G401.6 (cell line): ENCODE data around the gene PATZ1.
"Not testable (repeated sequence)": the region's sequence is repeated elsewhere in the genome, so short reads cannot be mapped to it uniquely, and the experiment has no call there.

Source experiments
- FAIRE-seq: peaks from 2 replicates; lab custom pipeline; 2012; peaks lifted over from hg19 to GRCh38; lab: Jason Lieb, UNC

PATZ1 gene

DNA sequence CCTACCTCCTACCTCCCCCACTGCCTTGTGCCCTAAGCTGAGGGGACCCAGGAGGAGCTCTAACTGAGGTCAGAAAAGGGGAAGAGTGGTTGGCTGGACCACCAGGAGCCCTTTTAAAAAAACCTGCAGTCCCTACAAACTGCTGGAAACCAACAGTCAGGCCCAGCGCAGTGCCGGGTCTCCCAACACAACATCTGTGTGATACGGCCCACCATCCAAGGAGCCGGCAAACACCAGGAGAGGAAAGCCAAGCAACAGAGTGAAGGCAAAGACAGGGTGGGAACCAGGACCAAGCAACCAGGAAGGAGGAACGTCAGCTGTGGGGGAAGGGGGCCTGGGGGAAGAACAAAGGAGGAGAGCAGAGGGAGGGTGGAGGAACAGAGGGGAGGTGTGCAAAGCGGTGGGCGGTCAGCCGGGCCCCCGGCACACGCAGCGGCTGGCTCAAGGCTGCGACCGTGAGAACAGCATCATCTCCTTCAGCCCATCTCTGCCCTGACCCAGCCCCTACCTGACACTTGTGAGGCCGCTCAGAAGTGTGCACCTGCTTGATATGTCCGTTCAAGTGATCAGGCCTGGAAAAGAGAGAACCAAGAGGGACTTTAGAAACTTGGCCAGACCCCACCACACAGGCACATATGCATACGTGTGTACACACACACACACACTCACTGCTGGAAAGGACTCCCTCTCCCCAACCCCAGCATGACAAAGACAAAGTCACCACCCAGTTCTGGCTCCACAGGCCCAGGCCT, 3.6 kb downstream of the PATZ1 start:
- no peak for FAIRE-seq

DNA sequence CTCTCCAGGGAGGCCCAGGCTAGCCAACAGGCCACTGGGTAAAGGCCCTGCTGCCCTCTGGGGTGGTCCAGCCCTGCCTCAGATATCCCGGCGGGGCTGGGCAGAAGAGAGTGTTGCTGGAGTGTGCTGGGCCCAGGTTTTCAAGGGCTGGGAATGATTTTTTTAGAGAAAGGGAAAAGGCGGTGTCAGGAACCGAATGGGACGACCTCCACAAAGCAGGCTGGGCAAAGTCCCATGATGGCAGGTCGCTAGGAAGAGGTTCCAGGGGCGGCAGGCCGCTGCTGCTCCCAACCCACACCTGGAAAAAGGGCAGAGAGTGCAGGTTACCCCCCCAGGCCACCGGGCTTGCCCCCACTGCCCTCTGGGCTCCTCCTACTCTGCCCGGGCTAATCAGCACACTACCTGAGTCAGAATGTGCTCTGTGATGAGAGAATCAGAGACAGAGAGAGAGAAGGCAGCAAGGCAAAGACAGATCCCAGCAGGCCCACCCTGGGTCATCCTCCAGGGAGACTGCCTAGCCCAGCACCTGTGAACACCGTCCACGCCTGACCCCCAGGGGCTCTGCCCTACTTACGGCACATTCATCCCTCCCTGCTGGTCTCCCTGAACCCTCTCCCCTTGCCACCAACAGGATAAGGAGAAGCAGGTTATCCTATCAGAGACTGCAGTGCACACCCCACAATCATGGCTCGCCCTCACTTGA, 4.6 kb downstream of the PATZ1 start:
- no peak for FAIRE-seq

DNA sequence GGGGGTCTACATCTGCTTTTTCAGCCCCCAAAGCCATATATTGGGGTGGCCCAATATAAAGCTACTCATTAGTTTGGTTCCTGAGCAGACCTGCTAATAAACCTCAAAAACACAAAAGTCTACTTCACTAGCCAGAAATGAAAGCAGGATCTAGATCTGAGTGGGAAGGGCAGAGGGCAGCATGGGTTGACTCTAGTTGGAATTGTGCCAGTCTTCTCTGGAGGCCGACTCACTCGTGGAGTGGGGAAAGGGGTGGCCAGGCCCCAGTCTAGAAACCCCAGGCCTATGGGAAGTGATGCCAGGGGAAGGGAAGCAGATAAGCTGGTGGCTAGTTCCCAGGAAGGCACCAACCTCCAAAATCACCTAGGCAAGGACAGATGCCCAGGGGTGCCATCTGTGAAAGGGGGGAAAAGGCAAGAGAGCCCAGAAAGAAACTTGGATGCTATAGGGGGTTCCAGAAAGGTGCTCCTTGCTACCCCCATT, 5.3 kb downstream of the PATZ1 start:
- no peak for FAIRE-seq

DNA sequence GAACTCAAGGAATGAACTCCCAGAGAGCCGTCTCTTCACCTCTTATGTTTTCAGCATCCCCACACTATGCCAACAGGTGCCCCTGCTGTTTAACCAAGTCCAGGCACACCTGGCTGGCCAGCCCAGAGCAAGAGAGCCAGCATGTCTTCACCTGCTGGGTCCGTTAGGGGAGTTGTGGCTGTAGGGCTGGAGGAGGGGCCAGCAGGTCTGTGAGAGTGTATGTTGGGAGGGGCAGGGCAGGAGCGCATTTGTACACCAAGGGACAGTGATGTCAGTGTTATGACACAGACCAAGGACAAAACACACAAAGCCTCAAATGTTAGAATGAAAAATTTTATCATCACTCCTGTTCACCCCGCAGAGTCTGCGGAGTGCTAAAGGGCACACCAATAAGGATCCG, 5.8 kb downstream of the PATZ1 start:
- no peak for FAIRE-seq

DNA sequence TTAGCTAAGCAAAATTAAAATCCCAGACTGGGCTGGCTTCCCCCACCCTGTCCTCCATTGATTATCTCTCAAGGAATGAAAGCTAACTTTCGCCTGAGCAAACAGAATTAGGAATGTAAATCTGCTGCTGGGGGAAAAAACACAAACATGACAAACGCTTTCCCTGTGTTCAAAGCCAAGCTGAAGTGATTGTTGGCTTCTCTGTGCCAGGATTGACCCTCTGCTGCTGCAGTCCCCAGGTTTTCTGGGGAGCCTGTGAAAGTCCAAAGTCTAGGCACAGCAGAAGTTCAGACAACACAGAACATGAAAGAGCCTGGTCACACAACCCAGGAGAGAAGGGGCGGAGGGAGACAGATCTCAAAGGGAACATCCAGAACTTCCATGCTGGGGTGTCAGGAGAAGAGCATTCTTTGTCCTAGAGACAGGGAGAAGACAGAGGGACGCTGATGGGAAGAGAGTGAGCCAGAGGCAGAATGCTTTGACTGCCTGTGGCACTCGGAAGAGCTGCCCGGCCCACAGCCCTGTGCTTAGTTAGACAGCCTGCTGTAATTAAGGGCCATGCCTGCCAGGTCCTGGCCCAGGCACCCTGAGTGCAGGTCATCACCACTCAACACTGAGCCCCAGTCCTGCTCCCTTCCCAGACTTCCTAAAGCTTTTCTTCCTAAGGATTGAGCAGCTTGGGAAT, 6.9 kb downstream of the PATZ1 start:
- no peak for FAIRE-seq

DNA sequence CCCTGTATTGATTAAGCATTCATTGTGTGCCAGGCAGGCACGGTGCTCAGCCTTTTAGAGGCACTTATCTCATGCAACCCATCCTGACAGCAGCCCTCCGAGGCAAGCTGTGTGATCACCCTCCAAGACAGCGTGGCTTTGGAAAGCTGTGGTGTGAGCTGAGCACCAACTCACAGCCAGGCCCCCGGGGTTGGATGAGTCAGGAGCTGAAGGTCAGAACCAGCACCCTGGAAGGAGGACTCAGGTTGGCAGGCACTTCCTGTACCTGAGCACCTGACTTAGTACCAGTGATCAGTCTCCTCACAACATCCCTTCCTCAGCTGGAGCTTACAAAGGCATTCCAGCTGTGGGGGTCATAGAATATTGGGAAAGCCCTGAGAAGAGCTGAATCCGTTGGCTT, 9.0 kb downstream of the PATZ1 start:
- FAIRE-seq = no peak

DNA sequence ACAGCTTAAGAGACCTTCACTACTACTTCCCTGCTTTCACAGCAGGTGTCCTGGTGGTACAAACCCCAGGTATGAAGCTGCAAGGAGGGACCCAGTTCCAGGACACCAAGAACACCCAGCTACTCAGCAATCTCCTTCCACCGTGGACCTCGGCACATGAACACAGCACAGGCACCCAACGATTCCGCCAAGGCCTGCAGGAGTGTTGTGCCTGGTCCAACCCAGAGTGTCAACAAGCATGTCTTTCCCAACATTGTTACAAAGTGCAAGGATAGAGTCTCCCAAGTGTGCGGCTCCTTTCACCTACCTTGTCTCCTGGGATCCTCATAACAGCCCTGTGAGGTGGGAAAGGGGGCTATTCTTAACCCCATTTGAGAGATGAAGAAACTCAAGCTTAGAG, 11.8 kb downstream of the PATZ1 start:
- FAIRE-seq = no peak

DNA sequence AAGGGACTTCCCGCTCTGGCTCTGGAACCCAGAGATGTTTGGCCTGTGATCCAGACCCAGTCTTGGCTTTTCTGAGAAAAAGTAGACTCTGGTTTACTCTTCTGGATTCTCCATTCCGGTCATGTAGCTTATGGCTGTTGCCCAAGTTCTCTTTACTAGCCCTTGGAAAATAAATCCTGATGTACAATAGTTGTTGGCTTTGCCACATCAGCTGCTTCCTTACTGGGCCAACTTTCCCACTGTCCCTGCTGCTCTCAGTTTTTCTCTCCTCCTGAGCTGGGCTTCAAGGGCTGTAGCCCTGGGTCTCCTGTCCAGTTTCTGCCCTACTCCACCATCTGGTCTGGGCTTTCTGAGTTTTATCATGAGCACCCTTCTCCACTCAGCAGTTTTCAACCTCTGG, 12.5 kb downstream of the PATZ1 start:
- FAIRE-seq = no peak

DNA sequence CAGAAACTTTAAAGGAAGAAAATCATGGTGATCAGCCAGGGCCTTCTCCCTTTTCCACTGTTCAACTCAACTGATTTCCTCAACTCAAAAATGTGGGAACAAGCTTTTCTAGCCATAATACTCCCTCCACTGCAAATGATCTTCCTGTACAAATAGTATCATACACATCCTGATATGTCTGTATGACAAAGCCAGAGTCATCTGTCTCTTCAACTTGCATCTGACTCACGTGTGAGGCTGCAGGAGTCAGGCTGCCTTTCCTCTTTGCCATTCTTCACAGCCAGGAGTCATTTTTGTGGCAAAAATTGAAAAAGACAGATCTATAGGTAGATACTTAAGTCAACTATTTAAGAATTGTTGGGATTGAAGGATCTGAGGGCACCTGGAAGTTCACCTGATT, 13.3 kb downstream of the PATZ1 start:
- no peak for FAIRE-seq

DNA sequence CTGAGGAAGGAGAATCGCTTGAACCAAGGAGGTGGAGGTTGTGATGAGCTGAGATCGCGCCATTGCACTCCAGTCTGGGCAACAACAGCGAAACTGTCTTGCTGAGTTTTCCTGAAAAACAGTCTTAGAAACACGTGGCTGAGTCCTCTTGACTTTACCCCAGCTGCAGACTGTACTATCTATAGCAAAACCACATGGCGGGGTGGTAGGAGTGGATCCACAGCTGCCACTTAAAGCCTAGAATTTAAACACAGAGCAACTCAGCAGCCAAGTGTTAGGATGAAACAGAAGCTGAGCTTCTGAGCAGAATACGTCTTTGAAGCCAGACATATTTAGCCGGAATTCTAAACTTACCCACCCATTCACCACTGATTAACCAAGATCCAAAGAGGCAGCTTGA, 14.1 kb downstream of the PATZ1 start:
- no peak for FAIRE-seq

DNA sequence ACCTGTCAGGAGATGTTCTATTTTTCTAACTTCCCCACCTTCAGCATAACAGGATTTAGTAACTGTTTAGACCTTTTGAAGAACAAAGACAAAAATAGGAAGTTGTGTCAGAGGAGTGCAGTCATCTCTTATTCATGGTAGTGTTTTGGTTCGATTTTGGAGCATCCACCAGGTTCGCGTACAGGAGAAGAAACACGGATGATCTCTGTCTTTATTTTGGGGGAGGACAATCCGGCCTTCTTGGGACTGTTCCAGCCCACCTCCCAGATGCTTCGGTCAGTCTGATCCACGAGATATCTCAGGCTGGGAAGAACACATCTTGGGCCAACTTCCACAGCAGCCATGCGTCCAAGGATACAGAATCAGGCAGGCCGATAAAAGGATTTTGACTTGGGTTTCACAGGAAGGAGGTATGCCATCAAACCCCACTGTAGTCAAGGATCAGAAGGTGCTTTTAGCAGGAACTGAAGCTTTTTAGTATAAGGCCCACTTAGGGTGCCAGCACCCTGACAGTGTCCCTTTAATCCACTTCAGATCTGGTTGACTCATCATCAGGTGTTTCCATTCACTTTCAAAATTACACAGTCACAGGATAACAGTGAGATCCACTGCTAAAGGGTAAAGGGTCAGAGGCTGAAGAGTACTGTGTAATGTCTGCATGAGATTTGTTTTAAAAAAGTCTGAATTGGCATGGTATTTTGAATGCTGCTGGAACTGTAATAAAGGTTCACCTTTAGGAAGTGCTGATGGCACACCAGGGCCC, 16.5 kb downstream of the PATZ1 start:
- FAIRE-seq = no peak

DNA sequence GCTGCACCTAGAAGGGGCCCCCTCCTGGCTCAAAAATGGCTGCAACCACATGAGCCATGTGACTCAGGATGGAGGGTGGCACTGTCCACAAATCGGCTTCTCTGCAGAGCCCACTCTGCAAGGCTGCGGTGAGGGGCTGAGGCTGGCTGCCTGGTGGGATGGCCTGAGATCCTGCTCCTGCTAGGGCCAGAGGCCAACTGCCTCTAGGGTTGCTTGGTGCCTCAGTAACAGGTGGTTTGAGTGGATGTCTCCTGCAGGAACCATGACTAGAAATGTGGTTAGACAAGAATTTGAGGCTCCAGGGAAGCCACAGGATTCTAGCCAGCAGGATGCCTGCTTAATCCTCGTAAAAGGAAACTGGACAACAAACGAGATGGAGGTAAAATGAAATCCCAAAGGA, 17.1 kb downstream of the PATZ1 start:
- no peak for FAIRE-seq

DNA sequence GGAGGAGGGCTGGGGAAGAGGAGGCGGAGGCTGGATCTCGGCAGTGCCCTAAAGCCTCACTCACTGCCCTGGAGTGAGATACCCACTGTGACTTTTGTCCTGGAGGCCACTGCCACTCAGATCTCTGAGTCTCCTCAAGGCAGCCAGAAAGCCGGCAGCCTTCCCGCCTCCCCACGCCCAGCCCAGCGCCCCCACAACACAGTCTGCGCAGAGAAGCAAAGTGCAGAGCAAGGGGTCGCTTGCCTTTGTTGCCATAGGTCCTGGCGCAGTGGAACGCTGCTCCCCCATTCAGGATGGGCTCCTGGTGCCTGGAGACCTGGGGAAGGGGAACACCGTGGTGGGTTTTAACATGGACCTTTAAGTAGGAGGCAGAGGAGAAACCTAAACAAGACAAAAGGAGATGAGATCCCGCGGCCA, 17.6 kb downstream of the PATZ1 start:
- no peak for FAIRE-seq

DNA sequence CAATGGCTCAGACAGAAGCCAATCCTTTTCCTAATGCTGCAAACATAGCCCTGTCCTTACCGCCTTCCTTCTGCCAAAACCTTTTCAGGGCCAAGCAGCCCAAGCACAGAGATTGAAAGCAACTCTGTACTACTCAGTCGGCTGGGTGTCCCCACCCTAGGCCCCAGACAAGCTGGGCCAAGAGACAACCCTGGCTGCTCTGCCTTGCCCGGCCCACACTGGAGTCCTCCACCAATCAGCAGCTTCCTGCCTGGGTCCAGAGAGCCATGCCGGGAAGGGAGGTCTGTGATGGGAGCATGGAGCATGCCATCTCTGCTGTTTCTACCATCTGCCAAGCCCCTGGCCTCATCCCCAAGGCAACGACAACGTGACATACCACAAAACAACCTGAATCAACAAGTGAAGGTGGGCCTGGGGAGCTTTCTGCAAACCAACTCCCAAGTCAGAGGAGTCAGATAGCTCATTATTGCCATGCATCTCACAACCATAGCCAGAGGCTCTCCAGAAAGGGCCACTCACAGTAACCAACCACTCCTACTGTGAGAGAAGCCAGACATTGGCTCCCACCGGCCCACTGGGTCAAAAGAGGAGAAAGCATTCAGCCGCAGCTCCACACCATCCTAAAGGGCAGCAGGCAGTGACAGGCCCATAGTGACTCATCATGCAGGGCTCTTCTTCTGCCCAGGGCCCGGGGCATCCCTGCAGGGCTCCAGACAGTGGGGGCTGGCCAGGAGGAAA, 18.2 kb downstream of the PATZ1 start:
- no peak for FAIRE-seq

DNA sequence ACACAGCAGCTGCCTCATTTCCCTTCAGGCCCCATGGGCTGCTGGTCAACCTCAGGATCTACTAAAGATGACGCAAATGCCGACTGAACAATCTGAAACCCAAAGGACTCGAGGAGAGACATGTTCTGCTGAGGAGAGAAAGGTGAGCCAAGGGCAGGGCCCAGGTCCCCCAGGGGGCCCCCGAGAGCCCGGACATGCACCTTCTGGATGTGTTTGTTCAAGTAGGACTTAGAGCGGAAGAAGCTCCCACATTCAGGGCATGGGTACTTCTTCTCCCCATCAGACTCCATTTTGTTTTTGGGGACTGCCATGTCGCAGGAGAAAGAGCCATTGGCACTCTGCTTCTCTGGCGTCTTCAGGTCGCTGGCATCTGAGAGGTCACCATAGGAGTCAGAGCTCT, 19.3 kb downstream of the PATZ1 start:
- no peak for FAIRE-seq

DNA sequence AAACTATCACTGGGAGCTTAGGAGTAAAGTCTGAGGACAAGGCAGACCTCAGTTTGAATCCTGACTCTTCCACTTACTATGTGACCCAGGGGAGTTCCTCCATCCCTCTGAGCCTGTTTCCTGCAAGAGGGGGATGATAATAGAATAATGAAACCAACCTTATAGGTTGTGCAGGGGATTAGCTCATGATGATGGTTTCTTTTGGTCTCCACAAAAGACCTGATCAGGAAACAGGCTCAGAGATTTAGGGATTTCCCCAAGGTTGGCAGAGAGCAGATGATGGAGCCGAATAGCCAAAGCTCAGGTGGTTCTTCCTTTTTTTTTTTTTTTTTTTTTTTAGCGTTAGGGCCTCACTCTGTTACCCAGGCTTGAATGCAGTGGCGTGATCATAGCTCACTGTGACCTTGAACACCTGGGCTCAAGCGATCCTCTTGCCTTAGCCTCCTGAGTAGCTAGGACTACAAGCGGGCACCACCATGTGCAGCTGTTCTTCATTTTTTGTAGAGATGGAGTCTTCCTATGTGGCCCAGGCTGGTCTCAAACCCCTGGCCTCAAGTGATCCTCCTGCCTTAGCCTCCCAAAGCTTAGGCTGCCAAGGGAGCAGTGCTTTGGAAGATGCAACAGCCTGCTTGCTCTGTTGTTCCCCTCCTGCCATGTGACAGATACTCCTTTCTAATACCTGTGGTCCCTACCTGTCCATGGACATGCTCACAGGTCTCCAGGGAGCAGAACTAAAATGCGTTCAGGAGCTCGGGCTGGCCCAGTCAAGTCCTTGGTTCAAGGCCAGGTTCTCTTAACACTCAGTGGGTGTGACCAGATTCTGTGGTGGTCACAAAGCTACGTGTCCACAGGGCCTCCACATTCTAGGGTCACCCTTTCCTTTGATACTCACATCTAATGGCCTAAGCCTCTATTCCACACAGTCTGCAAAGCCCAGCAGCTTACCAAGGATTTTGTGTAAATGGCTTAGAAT, 22.3 kb downstream of the PATZ1 start:
- no peak for FAIRE-seq

DNA sequence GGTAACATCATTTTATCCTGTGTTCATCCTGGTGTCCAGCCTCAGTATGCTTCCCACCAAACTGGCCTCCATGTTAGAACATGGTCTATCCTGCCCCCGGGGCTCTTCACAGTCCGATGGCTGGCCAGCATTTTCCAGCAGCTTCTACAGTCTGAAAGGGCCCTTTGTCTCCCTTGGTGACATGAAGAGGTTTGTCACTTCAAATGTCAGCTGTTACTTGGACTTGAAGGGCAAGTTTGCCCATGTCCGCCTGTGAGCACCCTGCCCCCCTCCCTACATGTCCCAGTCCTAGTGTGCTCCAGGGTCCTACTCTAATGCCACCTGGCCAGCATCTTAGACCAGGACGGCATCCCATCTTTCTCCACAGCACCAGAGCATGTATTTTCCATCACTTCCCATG, 24.7 kb downstream of the PATZ1 start:
- no peak for FAIRE-seq

DNA sequence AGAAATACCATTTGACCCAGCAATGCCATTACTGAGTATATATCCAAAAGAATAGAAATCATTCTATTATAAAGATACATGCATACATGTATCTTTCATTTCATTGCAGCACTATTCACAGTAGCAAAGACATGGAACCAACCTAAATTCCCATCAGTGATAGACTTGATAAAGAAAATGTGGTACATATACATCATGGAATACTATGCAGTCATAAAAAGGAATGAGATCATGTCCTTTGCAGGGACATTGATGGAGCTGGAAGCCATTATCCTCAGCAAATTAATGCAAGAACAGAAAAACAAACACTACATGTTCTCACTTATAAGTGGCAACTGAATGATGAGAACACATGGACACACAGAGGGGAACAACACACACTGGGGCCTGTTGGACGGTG, 31.9 kb downstream of the PATZ1 start:
- FAIRE-seq = not testable (repeated sequence)

DNA sequence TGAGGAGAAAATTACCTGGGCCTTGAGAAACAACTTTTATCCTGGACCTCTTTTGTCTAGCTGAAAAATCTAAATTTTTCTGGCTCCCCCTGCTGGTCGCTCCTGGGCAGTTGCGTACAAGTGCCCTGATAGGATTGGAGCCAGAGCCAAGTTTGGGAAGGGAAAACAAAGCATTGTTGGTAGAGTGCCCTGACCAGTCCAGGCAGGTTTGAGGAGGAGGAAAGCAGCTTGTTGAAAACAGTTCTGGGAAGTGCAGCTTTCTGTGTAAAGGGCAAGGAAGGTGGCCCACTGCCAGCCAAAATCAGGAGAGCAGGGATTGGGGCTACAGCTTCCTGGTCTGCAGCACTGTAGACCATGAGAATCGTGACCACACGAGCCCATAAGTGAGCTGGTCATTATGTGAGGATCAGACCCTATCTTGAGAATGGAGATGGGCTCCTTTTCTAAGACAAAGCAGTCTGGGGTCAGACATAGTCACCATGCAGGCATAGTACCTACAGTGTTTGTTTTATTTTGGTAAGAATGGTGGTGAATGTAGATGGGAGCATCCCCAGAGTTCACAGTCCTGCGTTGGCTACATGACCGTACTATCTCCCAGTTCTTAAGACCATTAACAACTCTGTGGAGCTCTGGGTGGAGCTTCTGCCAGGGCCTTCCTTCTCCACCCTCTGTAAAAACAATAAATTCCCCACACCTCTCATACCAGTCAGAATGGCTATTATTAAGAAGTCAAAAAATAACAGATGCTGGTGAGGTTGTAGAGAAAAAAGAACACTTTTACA, 32.6 kb downstream of the PATZ1 start:
- FAIRE-seq = peak; percentile 54

DNA sequence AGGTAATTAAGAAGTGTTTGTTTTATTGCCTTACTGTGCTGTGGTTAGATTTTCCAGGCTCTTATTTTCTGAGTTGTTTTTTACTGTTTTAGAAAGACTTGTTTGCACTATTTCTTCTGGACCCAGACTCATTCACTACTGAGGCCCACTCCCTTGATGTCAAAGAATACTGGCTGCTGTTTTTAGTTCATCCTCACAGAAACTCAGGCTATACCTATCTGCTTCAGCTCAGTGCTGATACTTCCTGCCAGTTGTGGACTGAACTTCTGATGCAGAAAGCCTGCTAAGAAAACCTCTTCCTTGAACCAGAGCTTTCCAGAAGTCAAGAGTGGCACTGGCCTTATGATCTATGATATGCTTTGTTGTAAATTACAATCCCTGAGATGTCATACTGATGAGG, 38.0 kb downstream of the PATZ1 start:
- no peak for FAIRE-seq
